Mesodermal cell (in vitro differentiated cells): Measurements from ENCODE around the gene TRIM52.

Source experiments
- H3K27ac ChIP-seq: 2 replicates; pipeline ENCODE4 v1.7.0; 2013; ENCODE audit warnings: mild to moderate bottlenecking, low read depth, low read length, moderate library complexity; ENCODE audit not compliant: severe bottlenecking
- H3K36me3 ChIP-seq: 2 replicates; pipeline ENCODE4 v1.7.1; 2013; ENCODE audit warnings: mild to moderate bottlenecking, low read length, moderate library complexity; ENCODE audit not compliant: control insufficient read depth, insufficient read depth
- H3K4me1 ChIP-seq: one replicate; pipeline ENCODE4 v1.7.1; 2013; ENCODE audit warnings: mild to moderate bottlenecking, low read length; ENCODE audit not compliant: insufficient read depth, control insufficient read depth, poor library complexity, severe bottlenecking
- H3K4me3 ChIP-seq: 2 replicates; pipeline ENCODE4 v1.7.0; 2013; ENCODE audit warnings: low read length, control low read depth, mild to moderate bottlenecking; ENCODE audit not compliant: insufficient read depth, poor library complexity, severe bottlenecking; ENCODE audit errors: extremely low read depth
- H3K9me3 ChIP-seq: 2 replicates; pipeline ENCODE4 v1.7.1; 2013; ENCODE audit warnings: mild to moderate bottlenecking, low read length, moderate library complexity; ENCODE audit not compliant: control insufficient read depth
- WGBS, 2 experiments: methylation state at CpG; one replicate each; pipeline ENCODE4 v1.1.5; 2013; ENCODE audit warnings: missing lambda C conversion rate in 2 of 2; ENCODE audit not compliant: insufficient coverage in 2 of 2; 5-methylcytosine and 5-hydroxymethylcytosine counted together

Gene TRIM52

DNA sequence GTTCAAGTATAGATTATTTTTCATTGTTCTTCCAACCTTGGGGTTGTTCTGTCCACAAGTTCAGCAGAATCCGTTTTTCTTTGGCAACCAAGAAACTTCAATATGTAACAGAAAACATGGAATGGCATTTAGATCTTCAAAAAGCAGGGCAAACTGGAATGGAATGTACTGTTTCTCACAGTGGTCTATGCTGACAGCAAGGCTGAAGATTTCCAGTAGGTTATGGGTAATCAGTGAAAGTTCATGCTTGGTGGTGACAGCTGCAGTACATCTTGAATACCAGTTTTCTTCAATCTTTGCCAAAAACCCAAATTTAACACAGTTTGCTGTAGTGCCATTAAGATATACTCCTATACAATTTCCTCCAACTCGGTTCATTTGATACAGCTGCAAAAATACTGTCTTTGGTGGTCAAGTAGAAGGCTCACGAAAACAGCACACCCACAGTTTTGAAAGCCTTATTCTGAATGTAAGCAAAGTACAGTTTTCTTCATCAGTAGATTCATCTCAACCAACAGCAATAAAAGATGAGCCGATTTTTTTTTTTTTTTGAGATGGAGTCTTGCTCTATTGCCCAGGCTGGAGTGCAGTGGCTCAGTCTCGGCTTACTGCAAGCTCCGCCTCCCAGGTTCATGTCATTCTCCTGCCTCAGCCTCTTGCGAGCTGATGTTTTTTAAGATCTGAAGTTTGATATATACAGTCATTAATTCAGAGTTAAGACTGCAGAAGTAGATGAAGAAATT, 4.9 kb downstream of the TRIM52 start:
- no peak overlapping the region for H3K4me3 ChIP-seq

GRCh38 chr5:181255276-181255675, 5.7 kb downstream of the TRIM52 start:
- H3K27ac ChIP-seq, result no peak overlapping the region
- no peak overlapping the region for H3K4me3 ChIP-seq
- H3K9me3 ChIP-seq, result no peaks in the 10 kb centered on the region
- H3K4me1 ChIP-seq, result peaks cover 14% of the 10 kb centered on the region
- 88 to 91% methylated on average over 1 of the region's 1 CpG for WGBS, 2 experiments
- H3K36me3 ChIP-seq, result peaks cover 72% of the 10 kb centered on the region

More for the DNA sequence above, 4.9 kb downstream of the TRIM52 start:
- peaks cover 14% of the 10 kb centered on the region for H3K4me1 ChIP-seq
- H3K36me3 ChIP-seq, result peaks cover 64% of the 10 kb centered on the region
- no peaks in the 10 kb centered on the region for H3K9me3 ChIP-seq
- no peak overlapping the region for H3K27ac ChIP-seq
- 94 to 100% methylated on average over 3 to 4 of the region's 7 CpGs for WGBS, 2 experiments

GRCh38 chr5:181248277-181248676, 12.7 kb downstream of the TRIM52 start:
- Histone ChIP-seq H3K4me3 (peak overlapping the region; percentile 74), H3K36me3 (peaks cover 46% of the 10 kb centered on the region), H3K9me3 (no peaks in the 10 kb centered on the region), H3K27ac (peak overlapping the region; percentile 41), H3K4me1 (peaks cover 9% of the 10 kb centered on the region)
- 74 to 75% methylated on average over 2 to 4 of the region's 4 CpGs for WGBS, 2 experiments

- peaks cover 13% of the 10 kb centered on the region for H3K4me1 ChIP-seq
- WGBS, 2 experiments, result 0% methylated on average over 36 to 52 of the region's 55 CpGs
Measured at GRCh38 chr5:181246276-181247049, 14.5 kb downstream of the TRIM52 start.

GRCh38 chr5:181245427-181246275, 15.3 kb downstream of the TRIM52 start:
- Histone ChIP-seq H3K27ac (peak overlapping the region; percentile 90), H3K36me3 (peaks cover 47% of the 10 kb centered on the region), H3K4me1 (peaks cover 14% of the 10 kb centered on the region), H3K4me3 (peak overlapping the region; percentile 74), H3K9me3 (no peaks in the 10 kb centered on the region)
- WGBS, 2 experiments, result 32 to 35% methylated on average over 30 to 34 of the region's 34 CpGs

More at GRCh38 chr5:181246276-181247049, 14.5 kb downstream of the TRIM52 start:
- Histone ChIP-seq H3K9me3 (no peaks in the 10 kb centered on the region), H3K27ac (peak overlapping the region; percentile 90), H3K36me3 (peaks cover 47% of the 10 kb centered on the region), H3K4me3 (peak overlapping the region; percentile 74)

- peak within 1 kb of the TSS; percentile 75 for H3K4me3 ChIP-seq
Measured at GRCh38 chr5:181243564-181244343, 17.2 kb downstream of the TRIM52 start, which contains the start of gene RACK1. Gene RACK1, minus strand, starts transcription at chr5:181243906. Its CDS starts 106 bp downstream, at chr5:181243800.

DNA sequence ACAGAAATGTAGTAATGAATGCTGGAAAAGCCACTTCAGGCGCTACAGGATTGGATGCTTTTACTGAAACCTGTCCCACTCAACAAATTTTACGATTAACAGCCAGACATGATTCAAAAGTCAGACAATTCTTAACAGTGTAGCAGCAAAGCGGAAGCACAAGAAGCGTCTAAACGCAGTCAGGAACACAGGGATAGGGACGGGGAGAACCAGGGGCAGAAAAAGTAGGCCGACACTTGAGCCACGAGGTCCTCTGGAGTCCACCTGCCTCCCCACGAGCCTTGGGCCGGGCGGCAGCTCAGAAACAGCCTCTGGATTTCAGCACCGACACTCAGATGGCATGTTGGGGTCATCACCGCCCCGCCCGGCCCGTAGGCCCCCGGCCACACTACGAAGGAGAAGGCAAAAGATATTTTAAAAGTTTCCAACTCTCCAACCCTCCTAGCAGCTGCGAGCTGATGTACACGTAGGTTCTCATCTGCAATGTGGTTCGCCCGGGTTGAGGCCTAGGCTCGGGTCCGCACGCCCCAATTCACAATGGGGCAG, 17.9 kb downstream of the TRIM52 start:
- Histone ChIP-seq H3K27ac (peak overlapping the region; percentile 98), H3K9me3 (no peaks in the 10 kb centered on the region), H3K36me3 (peaks cover 52% of the 10 kb centered on the region), H3K4me1 (peaks cover 14% of the 10 kb centered on the region), H3K4me3 (peak overlapping the region; percentile 75)
- 0% methylated on average over 17 of the region's 25 CpGs for WGBS, 2 experiments

More at GRCh38 chr5:181243564-181244343, 17.2 kb downstream of the TRIM52 start, which contains the start of gene RACK1:
- Histone ChIP-seq H3K9me3 (no peaks in the 10 kb centered on the region), H3K4me1 (peaks cover 14% of the 10 kb centered on the region), H3K27ac (peak within 1 kb of the TSS; percentile 98), H3K36me3 (peaks cover 49% of the 10 kb centered on the region)
- 0% methylated on average over 35 to 46 of the region's 50 CpGs for WGBS, 2 experiments

DNA sequence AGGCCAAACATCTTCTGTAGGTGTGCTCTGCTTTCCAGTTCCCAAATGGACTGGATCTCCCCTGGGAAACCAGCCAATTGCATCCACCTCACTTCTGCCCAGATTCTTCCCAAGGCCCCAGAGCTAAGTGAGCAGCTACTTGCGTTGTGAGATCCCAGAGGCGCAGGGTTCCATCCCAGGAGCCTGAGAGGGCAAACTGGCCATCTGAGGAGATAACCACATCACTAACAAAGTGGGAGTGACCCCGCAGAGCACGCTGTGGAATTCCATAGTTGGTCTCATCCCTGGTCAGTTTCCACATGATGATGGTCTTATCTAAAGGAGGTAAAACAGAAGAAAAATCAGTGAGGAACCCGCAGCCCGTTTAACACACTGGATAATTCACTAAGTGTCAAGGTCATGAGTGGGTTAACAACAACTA, 18.9 kb downstream of the TRIM52 start:
- no peaks in the 10 kb centered on the region for H3K9me3 ChIP-seq
- H3K36me3 ChIP-seq, result peaks cover 61% of the 10 kb centered on the region
- peak overlapping the region; percentile 75 for H3K4me3 ChIP-seq
- WGBS, 2 experiments, result 55 to 66% methylated on average over 4 to 6 of the region's 6 CpGs
- peak overlapping the region; percentile 70 for H3K27ac ChIP-seq
- H3K4me1 ChIP-seq, result peaks cover 14% of the 10 kb centered on the region

DNA sequence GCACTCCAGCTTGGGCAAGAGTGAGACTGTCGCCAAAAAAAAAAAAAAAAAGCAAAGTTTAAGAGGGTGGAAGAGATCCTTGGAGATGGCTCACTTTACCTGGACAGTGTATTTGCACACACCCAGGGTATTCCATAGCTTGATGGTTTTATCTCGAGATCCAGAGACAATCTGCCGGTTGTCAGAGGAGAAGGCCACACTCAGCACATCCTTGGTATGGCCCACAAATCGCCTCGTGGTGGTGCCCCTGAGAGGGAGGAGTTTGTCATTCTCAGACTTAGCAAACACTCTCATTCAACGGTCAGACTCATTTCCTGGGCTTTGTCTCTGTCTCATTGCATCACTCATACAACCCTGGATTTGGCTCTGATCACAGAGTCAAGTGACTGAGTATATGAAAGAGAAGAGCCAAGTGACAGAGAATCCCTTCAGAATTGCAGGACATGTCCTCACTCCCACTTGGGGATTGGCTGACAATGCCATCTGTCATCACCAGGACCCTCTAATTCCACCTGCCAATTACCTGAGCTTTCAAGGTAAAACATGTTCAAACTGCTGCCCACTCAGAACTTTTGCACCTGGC, 19.5 kb downstream of the TRIM52 start:
- H3K4me1 ChIP-seq, result peaks cover 14% of the 10 kb centered on the region
- H3K9me3 ChIP-seq, result no peaks in the 10 kb centered on the region
- peaks cover 66% of the 10 kb centered on the region for H3K36me3 ChIP-seq
- peak overlapping the region; percentile 75 for H3K4me3 ChIP-seq
- WGBS, 2 experiments, result 74 to 80% methylated on average over 4 of the region's 6 CpGs
- H3K27ac ChIP-seq, result peak overlapping the region; percentile 70
